NCI-H2227 treated with DMSO at 0.1 percent for 48 hours (cell line): ENCODE data around the gene TICAM2.
A peak's percentile ranks its signal among the peaks of the same experiment; 100 is the strongest.

Source experiments
- DNase-seq: peaks from one replicate; lab custom pipeline; 2025; lab: John Stamatoyannopoulos, UW

Gene TICAM2

GRCh38 chr5:115607935-115608334 is 5.7 kb upstream of the TICAM2 start:
- no peak for DNase-seq

GRCh38 chr5:115605436-115605835 is 3.2 kb upstream of the TICAM2 start:
- no peak for DNase-seq

GRCh38 chr5:115602591-115603125 is 379 bp upstream of the TICAM2 start:
- no peak for DNase-seq

- DNase-seq: no peak
Measured at GRCh38 chr5:115600766-115601165, 1.5 kb downstream of the TICAM2 start.

- no peak for DNase-seq
Measured at GRCh38 chr5:115599924-115600323, 2.4 kb downstream of the TICAM2 start.

- DNase-seq: no peak
Measured at GRCh38 chr5:115599502-115599901, 2.8 kb downstream of the TICAM2 start.

GRCh38 chr5:115594128-115595047 is 7.9 kb downstream of the TICAM2 start:
- no peak for DNase-seq

GRCh38 chr5:115589043-115589442 is 13.2 kb downstream of the TICAM2 start:
- no peak for DNase-seq

- no peak for DNase-seq
Measured at GRCh38 chr5:115588640-115589039, 13.6 kb downstream of the TICAM2 start.

- DNase-seq: peak; percentile 30
Measured at GRCh38 chr5:115586525-115587146, 15.6 kb downstream of the TICAM2 start.

GRCh38 chr5:115585265-115585664 is 17.0 kb downstream of the TICAM2 start:
- DNase-seq: no peak

GRCh38 chr5:115584501-115584900 is 17.8 kb downstream of the TICAM2 start:
- DNase-seq: no peak

GRCh38 chr5:115583474-115583873 is 18.8 kb downstream of the TICAM2 start:
- DNase-seq: no peak

- DNase-seq: no peak
Measured at GRCh38 chr5:115580941-115581340, 21.3 kb downstream of the TICAM2 start.

- no peak for DNase-seq
Measured at GRCh38 chr5:115579747-115580173, 22.5 kb downstream of the TICAM2 start.

- DNase-seq: no peak
Measured at GRCh38 chr5:115579216-115579615, 23.1 kb downstream of the TICAM2 start.

GRCh38 chr5:115578657-115579056 is 23.6 kb downstream of the TICAM2 start:
- no peak for DNase-seq

GRCh38 chr5:115577741-115578140 is 24.5 kb downstream of the TICAM2 start:
- no peak for DNase-seq

GRCh38 chr5:115577329-115577728 is 24.9 kb downstream of the TICAM2 start:
- no peak for DNase-seq

- DNase-seq: no peak
Measured at GRCh38 chr5:115575167-115576070, 26.9 kb downstream of the TICAM2 start.

GRCh38 chr5:115573133-115573532 is 29.1 kb downstream of the TICAM2 start:
- DNase-seq: peak; percentile 3

GRCh38 chr5:115571441-115571878 is 30.8 kb downstream of the TICAM2 start:
- no peak for DNase-seq
